ENCODE measurements around the gene TSSK3. TPM values are rescaled to one million over a fixed set of nuclear protein-coding genes. Genes with fewer than 3 reads are reported as not detected.
"Not testable (repeated sequence)": the region's sequence is repeated elsewhere in the genome, so short reads cannot be mapped to it uniquely, and the experiment has no call there.

The TSSK3 gene
- polyA plus RNA-seq, 1 donor (not counting 4 experiments of a cell fraction or from before 2014, with no cell fraction given), result 0.14 TPM

- no peaks in the 10 kb centered on the region for H3K27me3 ChIP-seq (ENCODE audit: control insufficient read depth, extremely low read depth, insufficient read depth, low read length)
- no peaks in the 10 kb centered on the region for H3K9me3 ChIP-seq (ENCODE audit: control insufficient read depth, low read depth, low read length)
- H3K79me2 ChIP-seq (ENCODE audit: control insufficient read depth, insufficient read depth, low read length), result no peaks in the 10 kb centered on the region
- peaks cover 0 to 4% of the 10 kb centered on the region in 2 experiments for H3K36me3 ChIP-seq (ENCODE audit: control insufficient read depth in 2 of 2, extremely low read depth in 1 of 2, insufficient read depth in 2 of 2, low read length in 2 of 2)
- dilution Hi-C loops (cut with MboI; ENCODE audit: extremely low pct_ligation_motif_present, low sequenced_read_pairs), result no loop called here
- FAIRE-seq (no peak), DNase-seq (ENCODE audit: low read depth, low spot score) (no peak)
- no peak overlapping the region for H3K27ac ChIP-seq (ENCODE audit: control insufficient read depth, insufficient read depth, low read length)
- H3K9me1 ChIP-seq (ENCODE audit: control insufficient read depth, extremely low read depth, insufficient read depth, low read length), result no peaks in the 10 kb centered on the region
- TF ChIP-seq EZH2 (IDR thresholded peaks at IDR 0.05; ENCODE audit: low read length) (no peak), CTCF (optimal IDR thresholded peaks at IDR 0.05 in 1 of 3, IDR thresholded peaks at IDR 0.05 in 1 of 3, conservative IDR thresholded peaks at IDR 0.05 in 1 of 3; ENCODE audit: extremely low read depth in 1 of 3, insufficient read depth in 2 of 3, low read length in 3 of 3) (no peak)
- H3K4me3 ChIP-seq (ENCODE audit: control insufficient read depth in 2 of 3, extremely low read depth in 1 of 3, insufficient read depth in 2 of 3, low read depth in 1 of 3, low read length in 3 of 3), result no peak overlapping the region
- H4K20me1 ChIP-seq (ENCODE audit: control insufficient read depth, extremely low read depth, insufficient read depth, low read length), result no peaks in the 10 kb centered on the region
- H3K4me2 ChIP-seq (ENCODE audit: control insufficient read depth, extremely low read depth, insufficient read depth, low read depth, low read length), result no peak overlapping the region
- H3K4me1 ChIP-seq (ENCODE audit: control insufficient read depth, extremely low read depth, insufficient read depth, low read length), result peaks cover 21% of the 10 kb centered on the region
- H2AFZ ChIP-seq (ENCODE audit: control insufficient read depth, low read length), result no peak overlapping the region
- no peak overlapping the region for H3K9ac ChIP-seq (ENCODE audit: control insufficient read depth, extremely low read depth, insufficient read depth, low read length)
Observed at GRCh38 chr1:32353886-32354570, 8.3 kb upstream of the TSSK3 start.

GRCh38 chr1:32355778-32356177, 6.6 kb upstream of the TSSK3 start:
- peaks cover 21% of the 10 kb centered on the region for H3K4me1 ChIP-seq (ENCODE audit: control insufficient read depth, extremely low read depth, insufficient read depth, low read length)
- H3K4me2 ChIP-seq (ENCODE audit: control insufficient read depth, extremely low read depth, insufficient read depth, low read depth, low read length); H3K79me2 ChIP-seq (ENCODE audit: control insufficient read depth, insufficient read depth, low read length); FAIRE-seq; H3K4me3 ChIP-seq (ENCODE audit: control insufficient read depth in 2 of 3, extremely low read depth in 1 of 3, insufficient read depth in 2 of 3, low read depth in 1 of 3, low read length in 3 of 3); H3K9me3 ChIP-seq (ENCODE audit: control insufficient read depth, low read depth, low read length); H3K9me1 ChIP-seq (ENCODE audit: control insufficient read depth, extremely low read depth, insufficient read depth, low read length); H3K27ac ChIP-seq (ENCODE audit: control insufficient read depth, insufficient read depth, low read length); H3K36me3 ChIP-seq (ENCODE audit: control insufficient read depth in 2 of 2, extremely low read depth in 1 of 2, insufficient read depth in 2 of 2, low read length in 2 of 2); dilution Hi-C loops (cut with MboI; ENCODE audit: extremely low pct_ligation_motif_present, low sequenced_read_pairs); H3K27me3 ChIP-seq (ENCODE audit: control insufficient read depth, extremely low read depth, insufficient read depth, low read length); H2AFZ ChIP-seq (ENCODE audit: control insufficient read depth, low read length); H4K20me1 ChIP-seq (ENCODE audit: control insufficient read depth, extremely low read depth, insufficient read depth, low read length); H3K9ac ChIP-seq (ENCODE audit: control insufficient read depth, extremely low read depth, insufficient read depth, low read length); DNase-seq (ENCODE audit: low read depth, low spot score): not testable (repeated sequence)

- no peaks in the 10 kb centered on the region for H3K9me3 ChIP-seq (ENCODE audit: control insufficient read depth, low read depth, low read length)
- no peaks in the 10 kb centered on the region for H3K79me2 ChIP-seq (ENCODE audit: control insufficient read depth, insufficient read depth, low read length)
- no peak overlapping the region for H3K9ac ChIP-seq (ENCODE audit: control insufficient read depth, extremely low read depth, insufficient read depth, low read length)
- no peak overlapping the region for H3K27ac ChIP-seq (ENCODE audit: control insufficient read depth, insufficient read depth, low read length)
- H3K36me3 ChIP-seq (ENCODE audit: control insufficient read depth in 2 of 2, extremely low read depth in 1 of 2, insufficient read depth in 2 of 2, low read length in 2 of 2), result peaks cover 0 to 4% of the 10 kb centered on the region in 2 experiments
- no peak for FAIRE-seq
- peaks cover 21% of the 10 kb centered on the region for H3K4me1 ChIP-seq (ENCODE audit: control insufficient read depth, extremely low read depth, insufficient read depth, low read length)
- no peak for DNase-seq (ENCODE audit: low read depth, low spot score)
- TF ChIP-seq CTCF (optimal IDR thresholded peaks at IDR 0.05 in 1 of 3, IDR thresholded peaks at IDR 0.05 in 1 of 3, conservative IDR thresholded peaks at IDR 0.05 in 1 of 3; ENCODE audit: extremely low read depth in 1 of 3, insufficient read depth in 2 of 3, low read length in 3 of 3), result no peak
- TF ChIP-seq EZH2 (IDR thresholded peaks at IDR 0.05; ENCODE audit: low read length), result no peak
- H3K9me1 ChIP-seq (ENCODE audit: control insufficient read depth, extremely low read depth, insufficient read depth, low read length), result no peaks in the 10 kb centered on the region
- no peak overlapping the region for H3K4me2 ChIP-seq (ENCODE audit: control insufficient read depth, extremely low read depth, insufficient read depth, low read depth, low read length)
- dilution Hi-C loops (cut with MboI; ENCODE audit: extremely low pct_ligation_motif_present, low sequenced_read_pairs), result no loop called here
- no peak overlapping the region for H3K4me3 ChIP-seq (ENCODE audit: control insufficient read depth in 2 of 3, extremely low read depth in 1 of 3, insufficient read depth in 2 of 3, low read depth in 1 of 3, low read length in 3 of 3)
- no peak overlapping the region for H2AFZ ChIP-seq (ENCODE audit: control insufficient read depth, low read length)
- H3K27me3 ChIP-seq (ENCODE audit: control insufficient read depth, extremely low read depth, insufficient read depth, low read length), result no peaks in the 10 kb centered on the region
- H4K20me1 ChIP-seq (ENCODE audit: control insufficient read depth, extremely low read depth, insufficient read depth, low read length), result no peaks in the 10 kb centered on the region
Observed at GRCh38 chr1:32356478-32356877, 5.9 kb upstream of the TSSK3 start.

Measured in keratinocyte (primary cell).